ENCODE measurements around the gene LRRC47. TPM values are rescaled to one million over a fixed set of nuclear protein-coding genes. Genes with fewer than 3 reads are reported as not detected.

Gene LRRC47
- total and polyA plus RNA-seq, 2 of the 8 experiments (the other 6 are each of a cell fraction or from before 2014, with no cell fraction given), result 38.3 to 82.4 TPM

DNA sequence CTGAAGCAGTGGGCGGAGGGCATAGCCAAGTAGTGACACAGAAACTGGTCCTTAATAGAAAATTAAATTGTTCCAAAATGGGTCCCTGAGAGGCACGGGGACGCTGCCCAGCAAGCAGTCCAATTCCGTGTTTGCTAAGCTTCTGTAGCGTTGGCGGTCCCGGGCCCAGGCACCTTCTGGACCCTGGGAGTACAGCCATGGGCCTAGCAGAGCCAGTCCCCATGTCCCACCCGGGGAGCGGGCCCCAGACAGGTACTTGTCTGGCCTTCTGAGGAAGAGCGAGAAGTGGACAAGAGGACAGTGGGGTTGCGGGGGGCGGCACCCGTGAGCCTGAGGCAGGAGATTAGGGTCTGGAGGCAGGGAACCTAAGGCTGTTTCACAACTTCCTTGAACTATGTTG is 55.5 kb downstream of the LRRC47 start:
- TF ChIP-seq FOSL1 (IDR thresholded peaks at IDR 0.05; ENCODE audit: insufficient read depth, low read depth, low read length) (no peak), HDAC6 (IDR thresholded peaks at IDR 0.05; ENCODE audit: low read depth, low read length) (no peak), ASH2L (IDR thresholded peaks at IDR 0.05; ENCODE audit: low read length) (no peak), SIX5 (IDR thresholded peaks at IDR 0.05; ENCODE audit: low read depth, low read length) (no peak), RAD21 (IDR thresholded peaks at IDR 0.05 in 1 of 2, conservative IDR thresholded peaks at IDR 0.05 in 1 of 2; ENCODE audit: low read depth in 2 of 2, low read length in 2 of 2) (no peak), MAFK (IDR thresholded peaks at IDR 0.05; ENCODE audit: low read depth, low read length) (no peak), JUND (IDR thresholded peaks at IDR 0.05; ENCODE audit: low read length) (no peak), SP1 (IDR thresholded peaks at IDR 0.05; ENCODE audit: low read depth, low read length) (no peak), SIRT6 (IDR thresholded peaks at IDR 0.05; ENCODE audit: low read length) (no peak), CTBP2 (IDR thresholded peaks at IDR 0.05; ENCODE audit: borderline replicate concordance, insufficient read depth, insufficient read length, low read length) (no peak), CBX5 (IDR thresholded peaks at IDR 0.05; ENCODE audit: low read depth, low read length) (no peak), ZNF274 (IDR thresholded peaks at IDR 0.05; ENCODE audit: borderline replicate concordance, extremely low read depth, low read length) (no peak), SRF (IDR thresholded peaks at IDR 0.05; ENCODE audit: low read depth, low read length) (no peak)
- Histone ChIP-seq H3K56ac (replicated peaks; ENCODE audit: insufficient read length, low read depth, low read length) (no peak overlapping the region), H3K14ac (ENCODE audit: insufficient read length) (no peak overlapping the region), H4K8ac (ENCODE audit: extremely low read depth, insufficient read depth, low read length) (no peak overlapping the region), H3K9me3 (ENCODE audit: insufficient read depth in 2 of 2, low read depth in 1 of 2, low read length in 1 of 2) (no peaks in the 10 kb centered on the region), H3K4ac (replicated peaks; ENCODE audit: insufficient read length, low read depth, low read length) (no peak overlapping the region), H2BK120ac (replicated peaks; ENCODE audit: low read depth, low read length) (no peak overlapping the region), H2AK5ac (ENCODE audit: low read depth, low read length) (no peak overlapping the region), H3K4me3 (ENCODE audit: extremely low read depth in 1 of 4, insufficient read depth in 2 of 4, low read depth in 3 of 4, low read length in 4 of 4) (no peak overlapping the region), H3K18ac (ENCODE audit: extremely low read depth, low read length) (no peak overlapping the region), H4K20me1 (replicated peaks in 1 of 2; ENCODE audit: control insufficient read depth in 1 of 2, insufficient read depth in 2 of 2, low read length in 2 of 2) (peaks cover 4 to 42% of the 10 kb centered on the region in 2 experiments), H3K79me2 (ENCODE audit: control insufficient read depth in 1 of 2, insufficient read depth in 2 of 2, low read length in 2 of 2) (peaks cover 0 to 27% of the 10 kb centered on the region in 2 experiments; a peak in 3 of 4 replicates), H3K4me1 (replicated peaks in 1 of 4; ENCODE audit: control insufficient read depth in 3 of 4, insufficient read depth in 4 of 4, low read length in 3 of 4) (peaks cover 0 to 10% (median 7%) of the 10 kb centered on the region in 4 experiments; a peak in 6 of 7 replicates), H3K79me1 (ENCODE audit: low read depth, low read length) (peaks cover 18% of the 10 kb centered on the region), H3K27ac (ENCODE audit: low read depth, low read length) (no peak overlapping the region), H3K27me3 (replicated peaks in 1 of 4; ENCODE audit: control insufficient read depth in 3 of 4, extremely low read depth in 1 of 4, insufficient read depth in 3 of 4, low read length in 3 of 4) (no peaks in the 10 kb centered on the region), H2AFZ (ENCODE audit: low read length) (no peak overlapping the region), H2BK15ac (ENCODE audit: low read length) (no peak overlapping the region), H4K5ac (ENCODE audit: insufficient read length, low read depth, low read length) (no peak overlapping the region), H2BK5ac (ENCODE audit: low read depth, low read length) (no peak overlapping the region), H2BK12ac (ENCODE audit: low read depth, low read length) (no peak overlapping the region), H3K4me2 (ENCODE audit: insufficient read depth in 1 of 2, low read depth in 2 of 2, low read length in 2 of 2) (no peak overlapping the region), H2BK20ac (ENCODE audit: low read length) (no peak overlapping the region), H3K23ac (ENCODE audit: insufficient read length) (no peak overlapping the region), H3K36me3 (ENCODE audit: control insufficient read depth in 2 of 4, insufficient read depth in 4 of 4, low read length in 3 of 4) (peaks cover 15 to 64% (median 50%) of the 10 kb centered on the region in 4 experiments), H3K9ac (replicated peaks in 1 of 4; ENCODE audit: extremely low read depth in 1 of 4, low read depth in 3 of 4, low read length in 3 of 4) (no peak overlapping the region), H4K91ac (replicated peaks; ENCODE audit: insufficient read length, low read length) (no peak overlapping the region), H3K23me2 (ENCODE audit: low read depth, low read length) (peaks cover 3% of the 10 kb centered on the region; the same call in 1 of the 2 replicates)
- POLR2A ChIA-PET (ENCODE audit: partially characterized antibody), result interaction anchor here (1.0 kb wide), 1 partner anchor 38 kb away, joined by 3 read pairs; no protein-coding TSS in a partner anchor
- no peak for FAIRE-seq
- 88% methylated on average over 11 of the region's 13 CpGs; no CpG with 5 or more reads in 1 of the 2 experiments for WGBS, 2 experiments (ENCODE audit: extremely low coverage in 1 of 2, insufficient coverage in 1 of 2, insufficient read length in 1 of 2, insufficient replicate concordance in 2 of 2, low coverage in 1 of 2, low lambda C conversion rate in 2 of 2, missing lambda C conversion rate in 1 of 2)
- CTCF ChIA-PET (ENCODE audit: partially characterized antibody), result no interaction called here
- DNase-seq (ENCODE audit: low read depth in 1 of 2, low spot score in 2 of 2), result no peak

All from H1 (cell line).